22Rv1 (cell line): ENCODE measurements around the gene SNRPB.

ENCODE experiments used
- ZFX ChIP-seq: fragments of 450-650 bp; IDR thresholded peaks from 2 replicates; pipeline ENCODE4 v1.6.1; 2017; ENCODE audit warnings: antibody characterized with exemption, borderline replicate concordance
- TF ChIP-seq, protein P1 (sequence below): fragments of 450-650 bp; IDR thresholded peaks from 2 replicates; pipeline ENCODE4 v1.5.1; 2017; ENCODE audit warnings: mild to moderate bottlenecking

DNA sequence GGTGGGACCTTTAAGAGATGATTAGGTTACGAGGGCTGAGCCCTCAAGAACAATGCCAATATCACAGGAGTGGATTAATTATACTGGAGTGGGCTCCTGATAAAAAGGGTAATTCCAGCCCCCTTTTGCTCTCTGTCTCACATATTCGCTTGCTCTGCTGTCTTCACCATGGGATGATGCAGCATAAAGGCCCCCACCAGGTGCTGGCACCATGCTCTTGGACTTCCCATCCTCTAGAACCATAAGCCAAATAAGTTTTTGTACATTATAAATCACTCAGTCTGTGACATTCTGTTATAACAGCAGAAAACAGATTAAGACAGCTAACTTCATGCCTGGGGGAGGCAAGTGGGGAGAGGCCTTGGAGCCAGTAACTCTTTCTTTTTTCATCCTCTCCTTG, 9.8 kb upstream of the SNRPB start:
- TF ChIP-seq, protein P1, sequence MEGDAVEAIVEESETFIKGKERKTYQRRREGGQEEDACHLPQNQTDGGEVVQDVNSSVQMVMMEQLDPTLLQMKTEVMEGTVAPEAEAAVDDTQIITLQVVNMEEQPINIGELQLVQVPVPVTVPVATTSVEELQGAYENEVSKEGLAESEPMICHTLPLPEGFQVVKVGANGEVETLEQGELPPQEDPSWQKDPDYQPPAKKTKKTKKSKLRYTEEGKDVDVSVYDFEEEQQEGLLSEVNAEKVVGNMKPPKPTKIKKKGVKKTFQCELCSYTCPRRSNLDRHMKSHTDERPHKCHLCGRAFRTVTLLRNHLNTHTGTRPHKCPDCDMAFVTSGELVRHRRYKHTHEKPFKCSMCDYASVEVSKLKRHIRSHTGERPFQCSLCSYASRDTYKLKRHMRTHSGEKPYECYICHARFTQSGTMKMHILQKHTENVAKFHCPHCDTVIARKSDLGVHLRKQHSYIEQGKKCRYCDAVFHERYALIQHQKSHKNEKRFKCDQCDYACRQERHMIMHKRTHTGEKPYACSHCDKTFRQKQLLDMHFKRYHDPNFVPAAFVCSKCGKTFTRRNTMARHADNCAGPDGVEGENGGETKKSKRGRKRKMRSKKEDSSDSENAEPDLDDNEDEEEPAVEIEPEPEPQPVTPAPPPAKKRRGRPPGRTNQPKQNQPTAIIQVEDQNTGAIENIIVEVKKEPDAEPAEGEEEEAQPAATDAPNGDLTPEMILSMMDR = no peak
- TF ChIP-seq ZFX = no peak
